ENCODE results near the gene HOXB3. TPM values are rescaled to one million over a fixed set of nuclear protein-coding genes. Genes with fewer than 3 reads are reported as not detected.

The HOXB3 gene
- total RNA-seq, 1 experiment from 2014 or later: 151 TPM

DNA sequence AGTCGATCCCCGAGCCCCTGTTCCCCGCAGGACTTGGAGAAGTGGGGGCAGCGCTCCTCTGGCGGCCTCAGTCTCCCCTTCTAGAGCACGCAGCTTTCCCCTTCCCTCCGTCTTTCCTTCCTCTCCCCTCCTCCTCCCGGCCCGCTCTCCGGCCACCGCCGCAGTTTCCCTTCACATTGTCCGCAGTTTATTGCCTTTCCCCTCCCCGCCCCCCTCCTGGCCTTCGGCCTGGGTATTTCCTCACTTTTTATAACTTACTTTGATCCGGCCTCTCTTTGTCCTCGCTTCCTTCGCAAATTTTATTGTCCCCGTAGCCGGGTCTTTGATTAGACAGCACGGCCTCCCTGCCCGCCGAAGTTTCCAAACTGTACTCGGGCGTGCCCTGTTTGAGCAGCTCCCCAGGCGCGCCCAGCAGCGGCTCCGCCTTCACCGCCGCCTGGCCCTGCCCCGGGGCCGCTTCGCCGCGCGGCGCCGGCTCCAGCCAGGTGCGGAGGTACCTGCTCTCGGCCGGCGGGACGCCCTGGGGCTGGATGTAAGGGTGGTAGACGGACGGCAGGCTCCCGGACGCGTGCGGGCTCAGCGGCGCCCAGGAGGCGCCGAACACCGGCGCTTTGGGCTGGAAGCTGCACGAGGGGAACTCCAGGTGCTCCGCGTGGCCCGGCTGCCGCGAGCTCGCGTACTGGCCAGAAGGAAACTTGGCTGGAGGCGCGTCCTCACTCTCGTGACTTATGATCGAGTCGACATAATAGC is 35.6 kb upstream of the HOXB3 start:
- Mint-ChIP-seq H3K4me1 (ENCODE audit: low read depth, unreplicated experiment) (peaks cover 46% of the 10 kb centered on the region), H3K27ac (ENCODE audit: unreplicated experiment) (peak overlapping the region; percentile 91), H3K4me3 (ENCODE audit: low read depth, unreplicated experiment) (peak overlapping the region; percentile 88), H3K36me3 (ENCODE audit: insufficient read depth, unreplicated experiment) (peaks cover 83% of the 10 kb centered on the region), H3K27me3 (ENCODE audit: unreplicated experiment) (peaks cover 56% of the 10 kb centered on the region), H3K9me3 (ENCODE audit: low read depth, unreplicated experiment) (no peaks in the 10 kb centered on the region)
- DNase-seq: peak; percentile 84
- BruUV-seq (replicated peaks): no TSS peak
- intact Hi-C loops (cut with micrococcal nuclease; ENCODE audit: unreplicated experiment): no loop called here
- TF ChIP-seq, protein P1, sequence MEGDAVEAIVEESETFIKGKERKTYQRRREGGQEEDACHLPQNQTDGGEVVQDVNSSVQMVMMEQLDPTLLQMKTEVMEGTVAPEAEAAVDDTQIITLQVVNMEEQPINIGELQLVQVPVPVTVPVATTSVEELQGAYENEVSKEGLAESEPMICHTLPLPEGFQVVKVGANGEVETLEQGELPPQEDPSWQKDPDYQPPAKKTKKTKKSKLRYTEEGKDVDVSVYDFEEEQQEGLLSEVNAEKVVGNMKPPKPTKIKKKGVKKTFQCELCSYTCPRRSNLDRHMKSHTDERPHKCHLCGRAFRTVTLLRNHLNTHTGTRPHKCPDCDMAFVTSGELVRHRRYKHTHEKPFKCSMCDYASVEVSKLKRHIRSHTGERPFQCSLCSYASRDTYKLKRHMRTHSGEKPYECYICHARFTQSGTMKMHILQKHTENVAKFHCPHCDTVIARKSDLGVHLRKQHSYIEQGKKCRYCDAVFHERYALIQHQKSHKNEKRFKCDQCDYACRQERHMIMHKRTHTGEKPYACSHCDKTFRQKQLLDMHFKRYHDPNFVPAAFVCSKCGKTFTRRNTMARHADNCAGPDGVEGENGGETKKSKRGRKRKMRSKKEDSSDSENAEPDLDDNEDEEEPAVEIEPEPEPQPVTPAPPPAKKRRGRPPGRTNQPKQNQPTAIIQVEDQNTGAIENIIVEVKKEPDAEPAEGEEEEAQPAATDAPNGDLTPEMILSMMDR (IDR thresholded peaks at IDR 0.05; ENCODE audit: unreplicated experiment): no peak
- CTCF ChIA-PET: interaction anchor here (0.8 to 1.5 kb wide), 7 partner anchors 12 to 360 kb away, joined by 3 to 8 read pairs (median 4); no protein-coding TSS in a partner anchor

DNA sequence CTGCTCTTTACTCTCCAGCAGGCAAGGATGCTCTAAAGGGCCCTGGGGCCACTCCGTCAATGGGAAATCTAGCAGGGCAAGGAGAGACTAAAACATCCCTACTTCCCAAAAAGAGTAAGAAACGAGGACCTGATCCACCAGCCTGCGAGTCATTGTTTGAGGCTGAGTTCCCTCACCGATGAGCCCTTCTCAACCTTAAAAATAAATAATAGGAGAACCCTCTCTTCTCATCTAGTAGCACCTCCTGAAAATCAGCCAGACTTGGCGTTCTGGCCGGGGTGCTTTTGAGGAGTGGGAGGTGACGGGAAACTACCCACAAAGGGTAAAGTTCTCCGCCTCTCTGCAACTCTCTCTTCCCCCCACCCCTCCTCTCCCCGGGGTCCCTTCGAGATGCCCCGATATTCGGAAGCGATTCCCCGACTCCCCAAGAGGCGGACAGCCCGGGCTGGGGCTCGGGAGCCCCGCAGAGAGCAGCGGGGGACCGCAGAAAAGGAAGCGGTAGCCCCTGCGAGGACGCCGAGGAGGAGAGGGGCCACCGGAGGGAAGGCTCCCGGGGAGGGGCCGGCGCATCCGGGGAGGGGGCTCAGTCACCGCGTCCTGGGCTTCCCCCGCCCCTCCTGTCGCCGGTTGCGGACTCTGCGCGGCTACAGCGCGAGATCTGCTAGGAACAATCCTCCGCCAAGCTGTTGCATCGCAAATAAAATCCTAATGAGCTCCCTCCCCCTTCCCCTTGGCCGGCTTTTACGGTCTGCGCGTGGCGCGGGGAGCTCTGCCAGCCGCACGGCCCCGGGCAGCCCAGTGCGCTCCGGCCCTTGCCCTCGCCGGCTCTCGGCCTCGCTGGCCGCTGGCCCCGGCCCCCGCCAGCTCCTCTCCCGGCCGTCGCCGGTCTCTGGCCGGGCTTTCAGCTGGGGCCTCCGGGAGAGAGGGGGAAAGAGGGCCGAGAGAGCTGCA is 34.8 kb upstream of the HOXB3 start:
- intact Hi-C loops (cut with micrococcal nuclease; ENCODE audit: unreplicated experiment): no loop called here
- CTCF ChIA-PET: interaction anchor here (0.9 to 1.5 kb wide), 5 partner anchors 11 to 364 kb away, joined by 3 to 5 read pairs (median 4); no protein-coding TSS in a partner anchor
- Mint-ChIP-seq H3K27me3 (ENCODE audit: unreplicated experiment) (peaks cover 65% of the 10 kb centered on the region), H3K4me3 (ENCODE audit: low read depth, unreplicated experiment) (peak overlapping the region; percentile 88), H3K27ac (ENCODE audit: unreplicated experiment) (peak overlapping the region; percentile 91), H3K4me1 (ENCODE audit: low read depth, unreplicated experiment) (peaks cover 51% of the 10 kb centered on the region), H3K36me3 (ENCODE audit: insufficient read depth, unreplicated experiment) (peaks cover 82% of the 10 kb centered on the region), H3K9me3 (ENCODE audit: low read depth, unreplicated experiment) (no peaks in the 10 kb centered on the region)
- BruUV-seq (replicated peaks): TSS peak; percentile 10
- TF ChIP-seq, protein P1 (IDR thresholded peaks at IDR 0.05; ENCODE audit: unreplicated experiment): peak; percentile 11
- peak; percentile 64 for DNase-seq

DNA sequence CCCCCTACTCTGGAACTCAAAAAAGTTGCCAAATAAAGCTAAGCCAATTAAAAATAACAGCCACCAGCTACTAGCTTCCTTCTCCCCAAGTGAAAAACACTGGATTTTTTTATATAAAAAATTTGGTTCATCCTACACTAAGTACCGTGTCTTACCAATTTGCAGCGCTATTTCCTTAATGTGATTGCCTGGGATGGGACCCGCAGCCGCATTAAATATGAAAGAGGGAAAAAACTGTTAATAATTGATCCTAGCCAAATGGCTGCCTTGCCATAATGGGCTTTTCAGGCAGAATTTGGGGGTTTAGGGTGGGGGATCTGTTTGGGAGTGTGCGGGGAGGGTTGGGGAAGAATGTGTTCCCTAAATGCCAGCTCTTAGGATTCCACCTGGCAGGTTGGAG is 34.1 kb upstream of the HOXB3 start:
- DNase-seq: no peak
- TF ChIP-seq, protein P1 (IDR thresholded peaks at IDR 0.05; ENCODE audit: unreplicated experiment): no peak
- BruUV-seq (replicated peaks): no TSS peak
- peaks cover 72% of the 10 kb centered on the region for H3K27me3 Mint-ChIP-seq (ENCODE audit: unreplicated experiment)
- H3K27ac Mint-ChIP-seq (ENCODE audit: unreplicated experiment): peak overlapping the region; percentile 76
- no peaks in the 10 kb centered on the region for H3K9me3 Mint-ChIP-seq (ENCODE audit: low read depth, unreplicated experiment)
- CTCF ChIA-PET: interaction anchor here (0.9 to 1.0 kb wide), 3 partner anchors 47 to 363 kb away, joined by 3 to 4 read pairs (median 3); no protein-coding TSS in a partner anchor
- intact Hi-C loops (cut with micrococcal nuclease; ENCODE audit: unreplicated experiment): no loop called here
- peak overlapping the region; percentile 88 for H3K4me3 Mint-ChIP-seq (ENCODE audit: low read depth, unreplicated experiment)
- H3K4me1 Mint-ChIP-seq (ENCODE audit: low read depth, unreplicated experiment): peaks cover 58% of the 10 kb centered on the region
- H3K36me3 Mint-ChIP-seq (ENCODE audit: insufficient read depth, unreplicated experiment): peaks cover 86% of the 10 kb centered on the region

DNA sequence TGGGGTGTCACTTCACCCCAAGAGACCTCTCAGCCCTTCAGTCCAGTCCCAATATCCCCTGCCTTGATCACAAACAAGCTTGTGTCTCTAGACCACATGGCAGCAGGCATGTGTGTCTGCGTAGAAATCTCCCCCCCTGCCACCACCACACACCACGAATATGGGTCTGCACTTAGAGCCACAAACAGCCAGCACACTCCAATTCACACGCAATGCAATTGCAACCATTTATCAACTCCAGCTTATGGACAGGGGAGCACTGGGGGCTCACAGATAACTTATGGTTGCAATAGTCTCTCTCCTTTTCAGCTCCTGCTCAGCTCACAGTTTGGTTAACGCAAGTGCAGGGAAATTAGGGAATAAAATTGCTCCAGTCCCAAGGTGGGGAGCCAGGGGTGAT is 33.5 kb upstream of the HOXB3 start:
- TF ChIP-seq, protein P1 (IDR thresholded peaks at IDR 0.05; ENCODE audit: unreplicated experiment): no peak
- no TSS peak for BruUV-seq (replicated peaks)
- Mint-ChIP-seq H3K27me3 (ENCODE audit: unreplicated experiment) (peaks cover 77% of the 10 kb centered on the region), H3K9me3 (ENCODE audit: low read depth, unreplicated experiment) (no peaks in the 10 kb centered on the region), H3K4me1 (ENCODE audit: low read depth, unreplicated experiment) (peaks cover 63% of the 10 kb centered on the region), H3K4me3 (ENCODE audit: low read depth, unreplicated experiment) (peak overlapping the region; percentile 88), H3K27ac (ENCODE audit: unreplicated experiment) (peak overlapping the region; percentile 76), H3K36me3 (ENCODE audit: insufficient read depth, unreplicated experiment) (peaks cover 91% of the 10 kb centered on the region)
- CTCF ChIA-PET: interaction anchor here (0.9 to 1.0 kb wide), 2 partner anchors 48 to 362 kb away, joined by 3 read pairs; no protein-coding TSS in a partner anchor
- intact Hi-C loops (cut with micrococcal nuclease; ENCODE audit: unreplicated experiment): no loop called here
- DNase-seq: no peak

All from Calu3 (cell line).